ENCODE data around the gene DSCAML1. TPM values are rescaled to one million over a fixed set of nuclear protein-coding genes. Genes with fewer than 3 reads are reported as not detected.

The DSCAML1 gene
- not detected for total RNA-seq (2021; ENCODE audit: unreplicated experiment)
- polyA plus RNA-seq (2012) = 0.01 and 0.03 TPM in 2 replicates
- percentile 8 among the genes with signal in this experiment for Bru-seq, nascent RNA
- BruChase-seq, experiment 1, labeled RNA remaining after a 6-hour chase = percentile 5 among the genes with signal in this experiment
- percentile 9 among the genes with signal in this experiment for BruChase-seq, experiment 2, labeled RNA remaining after a 2-hour chase
- long read RNA-seq = 0 reads

- no peak within 1 kb of the TSS for H2AFZ ChIP-seq (ENCODE audit: low read depth, low read length, poor library complexity, severe bottlenecking)
Observed at GRCh38 chr11:117796872-117797529, at the start of gene DSCAML1. DSCAML1 (minus strand) TSS chr11:117797216; CDS start chr11:117797079, 137 bp downstream.

More at GRCh38 chr11:117796872-117797529, at the start of gene DSCAML1:
- Histone ChIP-seq H3K4me2 (ENCODE audit: low read length) (no peak within 1 kb of the TSS), H3K4me1 (ENCODE audit: control insufficient read depth in 1 of 2, insufficient read depth in 2 of 2, low read length in 2 of 2) (no peaks in the 10 kb centered on the region), H3K9me3 (ENCODE audit: control insufficient read depth in 1 of 2, insufficient read depth in 1 of 2, low read depth in 1 of 2, low read length in 2 of 2) (no peaks in the 10 kb centered on the region), H3K9me2 (ENCODE audit: insufficient read depth) (no peaks in the 10 kb centered on the region), H4K20me1 (ENCODE audit: insufficient read depth) (no peaks in the 10 kb centered on the region), H3K4me3 (replicated peaks in 1 of 2; ENCODE audit: low read depth in 1 of 2, low read length in 2 of 2) (no peak within 1 kb of the TSS), H3K27ac (ENCODE audit: low read depth, low read length) (no peak within 1 kb of the TSS), H3K9ac (ENCODE audit: low read length) (no peak within 1 kb of the TSS), H3K79me2 (ENCODE audit: insufficient read depth, low read length) (no peaks in the 10 kb centered on the region), H3K36me3 (ENCODE audit: control insufficient read depth in 1 of 2, insufficient read depth in 2 of 2, low read length in 2 of 2) (no peaks in the 10 kb centered on the region), H3K27me3 (ENCODE audit: insufficient read depth, low read length) (peaks cover 3% of the 10 kb centered on the region; the same call in 1 of the 2 replicates)
- no peak for DNase-seq (ENCODE audit: low read depth, low spot score)
- POLR2A ChIA-PET = no interaction called here
- no peak for ATAC-seq
- CTCF ChIA-PET = no interaction called here
- TF ChIP-seq TCF7L2 (IDR thresholded peaks at IDR 0.05; ENCODE audit: borderline replicate concordance, extremely low read depth, insufficient read depth, insufficient read length) (no peak), SIN3A (IDR thresholded peaks at IDR 0.05; ENCODE audit: low read depth) (no peak), REST (IDR thresholded peaks at IDR 0.05; ENCODE audit: low read depth) (no peak), ZBTB33 (IDR thresholded peaks at IDR 0.05; ENCODE audit: extremely low read depth, insufficient replicate concordance, low read length) (no peak), ATF3 (IDR thresholded peaks at IDR 0.05) (no peak)
- RAD21 ChIA-PET (ENCODE audit: low non-redundant PET in 1 of 2, low total read pairs in 2 of 2, uncharacterized antibody in 2 of 2, unreplicated experiment in 2 of 2) = no interaction called here
- BruUV-seq (replicated peaks) = no TSS peak
- intact Hi-C loops (cut with micrococcal nuclease) = no loop called here

Data from HCT116 (cell line).